NCI-H2196 (cell line): ENCODE results near the gene UNCX.
"Not testable (repeated sequence)": the region's sequence is repeated elsewhere in the genome, so short reads cannot be mapped to it uniquely, and the experiment has no call there.

Experiments used
- DNase-seq: peaks from one replicate; lab custom pipeline; 2025; ENCODE audit not compliant: unreplicated experiment; lab: John Stamatoyannopoulos, UW

The UNCX gene

DNA sequence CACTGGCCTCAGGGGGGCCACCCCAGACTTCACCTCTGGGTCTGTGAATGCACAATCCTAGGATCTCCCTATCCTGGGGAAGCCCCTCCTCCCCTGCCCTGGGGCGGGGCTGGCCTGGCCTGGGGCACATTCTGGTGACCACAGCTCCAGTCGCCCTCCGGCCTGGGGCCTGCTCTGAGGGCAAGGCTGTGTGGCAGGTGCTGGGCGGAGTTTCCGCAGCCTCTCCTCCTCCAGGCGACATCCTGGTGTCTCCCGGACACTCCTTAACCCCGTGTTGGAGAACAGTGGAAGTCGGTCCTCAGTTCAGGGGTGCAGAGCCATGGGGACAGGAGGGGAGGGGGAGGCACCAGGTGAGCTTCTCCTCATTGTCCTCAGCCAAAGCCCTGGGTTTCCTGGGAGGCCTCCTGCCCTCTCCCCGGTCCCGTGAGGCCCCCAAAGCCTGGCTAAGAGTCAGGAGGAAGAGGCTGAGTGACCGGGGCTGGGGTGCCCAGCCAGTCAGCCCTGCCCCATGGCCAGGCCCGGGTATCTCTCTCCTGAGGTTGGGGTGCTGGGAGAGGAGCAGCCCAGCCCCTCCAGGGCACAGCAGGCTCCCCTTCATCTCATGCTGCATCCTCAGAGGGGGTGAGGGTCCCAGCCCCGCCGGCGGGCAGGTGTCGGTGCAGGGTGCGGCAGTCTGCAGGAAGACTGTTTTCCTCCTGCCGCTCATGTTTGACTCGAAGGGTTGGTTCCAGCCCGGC lies 22.6 kb downstream of the UNCX start:
- DNase-seq = no peak

GRCh38 chr7:1255817-1256340 lies 23.2 kb downstream of the UNCX start:
- no peak for DNase-seq

- no peak for DNase-seq
Measured at GRCh38 chr7:1256621-1257020, 23.9 kb downstream of the UNCX start.

DNA sequence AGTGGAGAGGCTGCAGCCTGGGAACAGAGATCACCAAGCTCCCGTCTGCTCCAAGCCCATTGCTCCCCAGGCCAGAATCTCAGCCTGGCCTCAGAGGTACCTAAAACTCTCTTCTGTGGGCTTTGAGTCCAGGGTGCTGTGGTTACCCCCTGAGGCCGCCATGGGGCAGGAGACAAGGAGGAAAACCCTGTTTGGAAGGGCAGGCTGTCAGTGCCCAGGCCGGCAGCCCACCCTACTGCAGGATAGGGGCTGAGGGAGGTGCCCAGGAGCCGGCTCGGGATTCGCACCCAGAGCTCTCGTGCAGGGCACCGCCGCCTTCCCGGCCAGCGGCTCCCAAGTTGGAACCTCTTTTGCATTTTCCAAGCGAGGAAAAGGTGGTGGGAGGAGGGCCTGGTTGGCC lies 24.5 kb downstream of the UNCX start:
- DNase-seq = no peak

- no peak for DNase-seq
Measured at GRCh38 chr7:1257863-1258262, 25.2 kb downstream of the UNCX start.

DNA sequence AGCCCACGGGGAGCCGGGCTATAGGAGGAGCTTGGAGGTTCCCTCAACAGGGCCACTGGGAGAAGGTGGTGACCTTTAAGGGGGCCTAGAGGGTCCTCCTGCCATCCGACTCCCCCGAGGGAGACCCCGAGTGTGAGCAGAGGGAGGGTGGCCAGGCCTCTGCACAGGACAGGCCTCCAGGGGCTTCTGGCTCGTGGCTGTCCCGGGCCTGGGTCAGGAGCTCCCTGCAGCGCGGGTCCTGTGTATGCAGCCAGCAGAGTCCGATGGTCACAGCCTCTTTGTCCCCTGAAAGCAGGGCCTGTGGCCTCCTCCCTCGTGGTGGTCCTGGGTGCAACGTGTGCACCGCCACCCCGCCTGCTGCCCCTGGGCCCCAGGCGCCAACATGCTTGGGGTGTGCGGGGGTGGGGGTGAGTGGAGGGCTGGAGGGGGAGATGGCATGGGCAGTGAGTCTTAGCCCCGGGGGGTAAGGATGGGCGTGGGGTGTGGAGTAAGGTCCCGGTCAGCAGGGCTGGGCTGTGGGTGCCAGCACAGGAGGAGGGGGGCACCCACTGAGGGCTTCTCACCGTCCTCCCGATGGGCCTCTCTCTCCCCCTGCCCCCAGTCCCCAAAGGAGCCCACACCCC lies 27.1 kb downstream of the UNCX start:
- no peak for DNase-seq

DNA sequence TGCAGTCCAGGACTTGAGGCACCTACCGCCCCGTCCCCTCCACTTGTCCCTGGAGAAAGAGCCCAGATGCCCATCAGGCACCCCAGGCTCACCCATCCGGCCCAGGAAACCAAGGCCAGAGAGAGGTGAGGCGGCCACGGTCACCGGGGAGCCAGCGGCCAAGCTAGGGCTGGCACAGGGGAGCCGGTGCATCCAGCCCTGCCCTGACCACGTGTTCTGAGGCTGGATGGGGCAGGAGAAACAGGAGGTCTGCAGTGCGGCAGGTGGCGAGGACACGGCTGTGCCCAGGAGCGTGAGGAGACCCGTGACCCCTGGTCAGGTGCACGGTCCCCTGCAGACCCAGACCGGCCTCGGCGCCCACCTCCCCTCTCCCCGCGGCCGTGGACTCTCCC lies 27.6 kb downstream of the UNCX start:
- no peak for DNase-seq

DNA sequence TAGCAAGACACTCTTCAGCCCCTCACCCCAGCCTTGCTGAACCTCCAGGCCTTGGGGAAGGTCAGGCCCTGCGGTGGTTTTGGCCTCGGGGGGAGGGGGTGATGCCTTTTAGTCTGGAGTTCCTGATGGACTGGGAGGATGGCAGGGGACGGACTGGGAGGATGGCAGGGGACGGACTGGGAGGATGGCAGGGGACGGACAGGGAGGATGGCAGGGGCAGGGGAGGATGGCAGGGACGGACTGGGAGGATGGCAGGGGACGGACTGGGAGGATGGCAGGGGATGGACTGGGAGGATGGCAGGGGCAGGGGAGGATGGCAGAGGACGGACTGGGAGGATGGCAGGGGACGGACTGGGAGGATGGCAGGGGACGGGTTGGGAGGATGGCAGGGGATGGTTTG lies 28.4 kb downstream of the UNCX start:
- DNase-seq = not testable (repeated sequence)

DNA sequence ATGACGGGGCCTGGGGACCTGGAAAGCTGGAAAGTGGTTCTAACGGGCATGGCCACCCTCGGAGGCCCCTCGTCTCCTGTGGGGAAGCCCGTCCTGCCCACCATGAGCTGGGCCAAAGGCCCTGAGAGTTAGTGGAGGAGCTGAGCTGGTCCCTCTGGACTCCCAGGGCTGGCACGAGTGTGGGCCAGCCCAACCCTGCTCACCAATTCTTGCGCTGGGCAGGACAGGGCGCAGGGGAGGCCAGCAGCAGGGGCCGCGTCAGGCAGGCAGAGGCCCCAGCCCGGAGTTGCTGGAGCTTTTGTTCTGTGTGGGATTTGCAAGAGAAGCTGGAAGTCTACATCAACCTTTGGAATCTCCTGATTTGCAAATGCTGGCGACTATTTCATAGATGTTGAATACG lies 29.8 kb downstream of the UNCX start:
- no peak for DNase-seq

DNA sequence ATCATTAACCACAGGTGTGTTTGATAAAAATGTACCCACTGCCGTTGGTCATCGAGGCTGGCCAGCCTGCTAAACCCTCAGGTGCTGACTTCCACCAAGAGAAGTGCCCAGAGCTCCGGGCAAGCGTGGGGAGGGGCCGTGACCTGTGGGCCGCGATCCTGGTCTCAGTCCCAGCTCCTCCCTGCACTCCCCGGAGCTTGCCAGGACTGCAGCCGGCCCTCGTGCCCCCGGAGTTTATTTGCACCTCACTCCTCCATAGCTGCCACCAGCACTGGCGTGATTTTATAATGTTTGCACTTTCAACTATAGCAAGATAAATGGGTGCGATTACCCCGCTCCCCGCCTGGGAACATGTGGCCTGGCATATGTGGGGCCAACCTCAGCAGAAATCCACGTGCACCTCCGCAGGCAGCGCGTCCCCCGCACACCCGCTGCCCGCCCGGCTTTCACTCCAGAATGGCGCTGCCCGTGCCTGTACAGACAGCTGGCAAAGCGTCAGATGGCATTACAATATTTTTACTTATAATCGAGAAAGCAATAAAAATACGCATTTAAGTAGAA lies 30.8 kb downstream of the UNCX start:
- DNase-seq = no peak

- no peak for DNase-seq
Measured at GRCh38 chr7:1264345-1265280, 31.9 kb downstream of the UNCX start.

GRCh38 chr7:1267016-1267900 lies 34.6 kb downstream of the UNCX start:
- no peak for DNase-seq

DNA sequence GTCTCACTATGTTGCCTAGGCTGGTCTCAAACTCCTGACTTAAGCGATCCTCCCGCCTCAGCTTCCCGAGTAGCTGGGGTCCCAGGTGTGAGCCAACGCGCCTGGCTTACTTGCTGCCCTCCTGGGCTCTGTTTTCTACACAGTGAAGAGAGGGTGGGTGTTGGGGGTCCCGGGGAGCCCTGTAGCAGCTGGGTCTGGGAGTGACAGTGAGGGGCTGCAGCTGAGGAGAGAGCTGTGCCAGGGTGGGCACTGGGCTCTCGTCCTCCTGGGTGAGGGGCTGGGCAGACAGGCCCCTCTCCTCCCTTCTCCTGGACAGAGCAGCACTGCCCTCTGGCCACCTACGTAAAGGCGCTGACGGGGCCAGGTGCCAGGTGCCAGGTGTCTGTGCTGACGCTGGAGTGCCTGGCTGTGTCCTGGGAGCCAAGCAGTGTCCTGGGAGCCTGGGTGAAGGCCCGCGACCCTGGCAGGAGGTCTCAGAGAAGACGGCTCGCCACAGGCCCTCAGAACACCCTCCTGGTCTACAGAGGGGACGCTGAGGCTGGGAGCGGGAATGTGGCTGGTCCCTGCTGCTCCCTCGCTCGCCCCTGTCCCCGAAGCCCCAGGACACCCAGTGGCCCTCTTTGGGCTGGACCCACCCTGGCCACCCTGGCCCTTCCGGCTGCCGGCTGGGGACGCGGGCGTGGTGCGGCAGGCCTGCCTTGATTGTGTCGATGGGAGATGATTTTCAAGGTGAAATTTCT lies 35.6 kb downstream of the UNCX start:
- DNase-seq = no peak

DNA sequence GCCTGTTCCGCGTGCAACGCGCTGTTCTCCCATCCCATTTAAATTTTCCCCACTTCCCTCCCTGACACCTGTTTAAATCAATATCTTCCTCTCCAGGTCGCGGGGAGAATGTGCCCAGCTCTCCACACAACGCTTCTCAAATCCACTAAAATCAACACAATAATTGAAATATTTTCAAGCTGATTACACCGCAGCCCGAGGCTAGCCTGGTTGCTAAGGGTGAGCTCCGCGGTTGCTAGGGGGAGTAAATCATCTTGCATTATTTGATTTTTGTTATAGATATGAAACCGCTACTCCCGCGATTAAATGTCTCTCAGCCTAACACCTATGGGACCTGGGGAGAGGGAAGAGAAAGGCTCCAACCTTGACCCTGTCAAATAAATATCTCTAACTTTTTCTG lies 36.2 kb downstream of the UNCX start:
- DNase-seq = no peak

DNA sequence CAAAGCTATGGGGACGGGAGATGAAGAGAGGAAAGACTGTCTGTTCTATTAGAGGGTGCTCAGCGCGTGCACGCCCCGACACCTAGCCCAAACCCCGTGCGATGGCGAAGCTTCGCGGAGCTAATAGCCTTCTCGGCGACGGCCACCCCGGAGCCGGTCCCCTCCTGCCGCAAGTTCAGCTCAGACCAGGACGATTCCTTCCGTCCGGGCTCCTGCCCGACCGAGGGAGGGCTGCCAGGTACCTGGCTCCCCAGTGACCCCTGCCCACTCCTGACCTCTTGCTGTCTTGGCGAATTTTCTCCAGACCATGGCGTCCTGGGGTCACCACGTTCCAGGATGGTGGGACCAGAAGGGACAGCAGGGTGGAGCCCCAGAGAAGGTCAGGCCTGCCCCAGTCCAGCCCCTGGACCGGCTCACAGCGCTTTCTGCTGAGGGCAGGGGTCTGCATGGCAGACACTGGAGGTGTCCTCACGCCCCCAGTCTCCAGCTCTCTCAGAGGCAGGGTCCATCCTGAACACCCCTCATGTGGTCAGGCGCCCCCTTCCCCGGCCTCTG lies 36.7 kb downstream of the UNCX start:
- no peak for DNase-seq

GRCh38 chr7:1270181-1270580 lies 37.5 kb downstream of the UNCX start:
- no peak for DNase-seq

GRCh38 chr7:1271046-1271445 lies 38.4 kb downstream of the UNCX start:
- DNase-seq = no peak

DNA sequence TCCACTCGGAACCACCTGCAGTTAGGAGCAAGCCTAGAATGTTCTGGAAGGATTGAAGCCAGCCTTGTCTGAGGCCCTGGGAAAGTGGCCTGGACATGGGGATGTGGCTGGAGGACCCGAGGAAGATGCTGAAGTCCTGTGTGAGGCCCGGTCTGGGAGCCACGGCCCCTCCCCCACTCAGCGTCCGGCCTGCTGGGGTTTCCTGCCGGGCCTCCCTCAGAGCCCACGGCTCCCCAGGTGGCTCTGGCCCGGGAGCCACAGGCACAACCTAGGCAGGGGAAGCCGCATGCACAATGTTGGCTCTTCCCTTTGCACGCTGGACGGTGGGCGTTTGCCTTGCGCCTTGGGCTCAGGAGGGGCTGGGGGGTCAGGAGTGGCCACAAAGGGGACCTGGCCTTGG lies 39.0 kb downstream of the UNCX start:
- DNase-seq = no peak

DNA sequence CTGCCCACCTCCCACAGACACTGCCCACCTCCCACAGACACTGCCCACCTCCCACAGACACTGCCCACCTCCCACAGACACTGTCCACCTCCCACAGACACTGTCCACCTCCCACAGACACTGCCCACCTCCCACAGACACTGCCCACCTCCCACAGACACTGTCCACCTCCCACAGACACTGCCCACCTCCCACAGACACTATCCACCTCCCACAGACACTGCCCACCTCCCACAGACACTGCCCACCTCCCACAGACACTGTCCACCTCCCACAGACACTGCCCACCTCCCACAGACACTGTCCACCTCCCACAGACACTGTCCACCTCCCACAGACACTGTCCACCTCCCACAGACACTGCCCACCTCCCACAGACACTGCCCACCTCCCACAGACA lies 39.5 kb downstream of the UNCX start:
- DNase-seq = not testable (repeated sequence)
